ENCODE measurements around the gene GNAT3. TPM values are rescaled to one million over a fixed set of nuclear protein-coding genes. Genes with fewer than 3 reads are reported as not detected.

GNAT3 gene
- not detected for polyA plus RNA-seq (2012; ENCODE audit: low read depth, missing spikeins)

GRCh38 chr7:80511964-80512363, at the start of gene GNAT3:
Gene GNAT3 (minus strand): TSS chr7:80512064. CDS start chr7:80511926, 138 bp downstream.
- no peak for FAIRE-seq
- DNase-seq (ENCODE audit: insufficient read length, low spot score) = no peak
- TF ChIP-seq PAX5 (IDR thresholded peaks at IDR 0.05; ENCODE audit: insufficient read depth, low read length, severe bottlenecking) = no peak
- TF ChIP-seq POLR2AphosphoS5 (IDR thresholded peaks at IDR 0.05; ENCODE audit: low read depth, low read length) = no peak
- TF ChIP-seq POLR2A (IDR thresholded peaks at IDR 0.05; ENCODE audit: low read depth, low read length) = no peak
- no peak for TF ChIP-seq POU2F2 (IDR thresholded peaks at IDR 0.05; ENCODE audit: low read depth, low read length)
- TF ChIP-seq SPI1 (IDR thresholded peaks at IDR 0.05; ENCODE audit: low read depth, low read length) = no peak
- no peak for TF ChIP-seq TAF1 (IDR thresholded peaks at IDR 0.05; ENCODE audit: low read depth, low read length)

- TF ChIP-seq POU2F2 (IDR thresholded peaks at IDR 0.05; ENCODE audit: low read depth, low read length) = no peak
- TF ChIP-seq POLR2A (IDR thresholded peaks at IDR 0.05; ENCODE audit: low read depth, low read length) = no peak
- TF ChIP-seq TAF1 (IDR thresholded peaks at IDR 0.05; ENCODE audit: low read depth, low read length) = no peak
- no peak for TF ChIP-seq PAX5 (IDR thresholded peaks at IDR 0.05; ENCODE audit: insufficient read depth, low read length, severe bottlenecking)
- no peak for TF ChIP-seq SPI1 (IDR thresholded peaks at IDR 0.05; ENCODE audit: low read depth, low read length)
- no peak for TF ChIP-seq POLR2AphosphoS5 (IDR thresholded peaks at IDR 0.05; ENCODE audit: low read depth, low read length)
- no peak for DNase-seq (ENCODE audit: insufficient read length, low spot score)
- no peak for FAIRE-seq
These were observed 46.3 kb upstream of the GNAT3 start for GRCh38 chr7:80558116-80558515.

- no peak for TF ChIP-seq TAF1 (IDR thresholded peaks at IDR 0.05; ENCODE audit: low read depth, low read length)
- TF ChIP-seq POU2F2 (IDR thresholded peaks at IDR 0.05; ENCODE audit: low read depth, low read length) = no peak
- no peak for TF ChIP-seq POLR2A (IDR thresholded peaks at IDR 0.05; ENCODE audit: low read depth, low read length)
- no peak for TF ChIP-seq PAX5 (IDR thresholded peaks at IDR 0.05; ENCODE audit: insufficient read depth, low read length, severe bottlenecking)
- no peak for TF ChIP-seq POLR2AphosphoS5 (IDR thresholded peaks at IDR 0.05; ENCODE audit: low read depth, low read length)
- no peak for TF ChIP-seq SPI1 (IDR thresholded peaks at IDR 0.05; ENCODE audit: low read depth, low read length)
- no peak for FAIRE-seq
- no peak for DNase-seq (ENCODE audit: insufficient read length, low spot score)
These were observed 40.3 kb upstream of the GNAT3 start for GRCh38 chr7:80552031-80552694.

- DNase-seq (ENCODE audit: insufficient read length, low spot score) = no peak
- no peak for TF ChIP-seq POU2F2 (IDR thresholded peaks at IDR 0.05; ENCODE audit: low read depth, low read length)
- no peak for TF ChIP-seq POLR2A (IDR thresholded peaks at IDR 0.05; ENCODE audit: low read depth, low read length)
- no peak for TF ChIP-seq POLR2AphosphoS5 (IDR thresholded peaks at IDR 0.05; ENCODE audit: low read depth, low read length)
- TF ChIP-seq SPI1 (IDR thresholded peaks at IDR 0.05; ENCODE audit: low read depth, low read length) = no peak
- no peak for TF ChIP-seq TAF1 (IDR thresholded peaks at IDR 0.05; ENCODE audit: low read depth, low read length)
- TF ChIP-seq PAX5 (IDR thresholded peaks at IDR 0.05; ENCODE audit: insufficient read depth, low read length, severe bottlenecking) = no peak
- FAIRE-seq = no peak
These were observed 38.1 kb upstream of the GNAT3 start for GRCh38 chr7:80550005-80550404.

- DNase-seq (ENCODE audit: insufficient read length, low spot score) (no peak), FAIRE-seq (no peak)
- TF ChIP-seq TAF1 (IDR thresholded peaks at IDR 0.05; ENCODE audit: low read depth, low read length) (no peak), POLR2AphosphoS5 (IDR thresholded peaks at IDR 0.05; ENCODE audit: low read depth, low read length) (no peak), POU2F2 (IDR thresholded peaks at IDR 0.05; ENCODE audit: low read depth, low read length) (no peak), SPI1 (IDR thresholded peaks at IDR 0.05; ENCODE audit: low read depth, low read length) (no peak), POLR2A (IDR thresholded peaks at IDR 0.05; ENCODE audit: low read depth, low read length) (no peak), PAX5 (IDR thresholded peaks at IDR 0.05; ENCODE audit: insufficient read depth, low read length, severe bottlenecking) (no peak)
These were observed 37.1 kb upstream of the GNAT3 start for GRCh38 chr7:80548840-80549530.

GRCh38 chr7:80542398-80542797, 30.5 kb upstream of the GNAT3 start:
- no peak for TF ChIP-seq POLR2A (IDR thresholded peaks at IDR 0.05; ENCODE audit: low read depth, low read length)
- no peak for TF ChIP-seq POLR2AphosphoS5 (IDR thresholded peaks at IDR 0.05; ENCODE audit: low read depth, low read length)
- DNase-seq (ENCODE audit: insufficient read length, low spot score) = no peak
- FAIRE-seq = no peak

- FAIRE-seq = no peak
- no peak for DNase-seq (ENCODE audit: insufficient read length, low spot score)
- TF ChIP-seq TAF1 (IDR thresholded peaks at IDR 0.05; ENCODE audit: low read depth, low read length) (no peak), PAX5 (IDR thresholded peaks at IDR 0.05; ENCODE audit: insufficient read depth, low read length, severe bottlenecking) (no peak), POLR2A (IDR thresholded peaks at IDR 0.05; ENCODE audit: low read depth, low read length) (no peak), POLR2AphosphoS5 (IDR thresholded peaks at IDR 0.05; ENCODE audit: low read depth, low read length) (no peak), POU2F2 (IDR thresholded peaks at IDR 0.05; ENCODE audit: low read depth, low read length) (no peak), SPI1 (IDR thresholded peaks at IDR 0.05; ENCODE audit: low read depth, low read length) (no peak)
These were observed 29.0 kb upstream of the GNAT3 start for GRCh38 chr7:80540836-80541235.

GRCh38 chr7:80537091-80537490, 25.2 kb upstream of the GNAT3 start:
- DNase-seq (ENCODE audit: insufficient read length, low spot score) (no peak), FAIRE-seq (no peak)
- no peak for TF ChIP-seq PAX5 (IDR thresholded peaks at IDR 0.05; ENCODE audit: insufficient read depth, low read length, severe bottlenecking)

GRCh38 chr7:80536426-80536825, 24.6 kb upstream of the GNAT3 start:
- DNase-seq (ENCODE audit: insufficient read length, low spot score) (no peak), FAIRE-seq (no peak)
- TF ChIP-seq POLR2AphosphoS5 (IDR thresholded peaks at IDR 0.05; ENCODE audit: low read depth, low read length) (no peak), TAF1 (IDR thresholded peaks at IDR 0.05; ENCODE audit: low read depth, low read length) (no peak), SPI1 (IDR thresholded peaks at IDR 0.05; ENCODE audit: low read depth, low read length) (no peak), POU2F2 (IDR thresholded peaks at IDR 0.05; ENCODE audit: low read depth, low read length) (no peak), PAX5 (IDR thresholded peaks at IDR 0.05; ENCODE audit: insufficient read depth, low read length, severe bottlenecking) (no peak), POLR2A (IDR thresholded peaks at IDR 0.05; ENCODE audit: low read depth, low read length) (no peak)

- FAIRE-seq (no peak), DNase-seq (ENCODE audit: insufficient read length, low spot score) (no peak)
- TF ChIP-seq POU2F2 (IDR thresholded peaks at IDR 0.05; ENCODE audit: low read depth, low read length) (no peak), SPI1 (IDR thresholded peaks at IDR 0.05; ENCODE audit: low read depth, low read length) (no peak), POLR2AphosphoS5 (IDR thresholded peaks at IDR 0.05; ENCODE audit: low read depth, low read length) (no peak), TAF1 (IDR thresholded peaks at IDR 0.05; ENCODE audit: low read depth, low read length) (no peak), PAX5 (IDR thresholded peaks at IDR 0.05; ENCODE audit: insufficient read depth, low read length, severe bottlenecking) (no peak), POLR2A (IDR thresholded peaks at IDR 0.05; ENCODE audit: low read depth, low read length) (no peak)
These were observed 21.4 kb upstream of the GNAT3 start for GRCh38 chr7:80533287-80533686.
